ENCODE data around the gene FAXC.

Gene FAXC

DNA sequence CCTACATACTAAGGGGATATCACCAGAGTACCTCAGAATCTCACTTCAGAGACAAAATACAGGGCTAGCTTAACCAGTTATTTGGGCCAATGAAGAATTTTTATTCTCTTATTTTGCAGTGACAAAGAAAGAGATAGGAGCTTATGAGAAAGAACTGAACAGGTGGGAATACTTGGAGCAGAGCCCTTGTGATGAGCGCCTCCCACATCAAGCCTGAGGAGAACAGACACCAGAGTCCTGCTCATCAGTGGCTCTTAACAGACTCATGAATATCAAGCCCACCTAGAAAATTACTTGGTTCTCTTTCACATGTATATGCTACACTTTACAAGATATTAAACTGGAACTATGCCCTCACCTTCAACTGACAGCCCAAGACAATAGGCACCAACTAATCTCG is 99.0 kb downstream of the FAXC start:
- Histone ChIP-seq H3K27me3 (replicated peaks; ENCODE audit: control insufficient read depth, insufficient read depth, low read length) (peaks cover 3% of the 10 kb centered on the region), H3K4me3 (replicated peaks; ENCODE audit: low read depth, low read length) (no peak overlapping the region), H3K36me3 (ENCODE audit: control insufficient read depth, insufficient read depth, low read length) (no peaks in the 10 kb centered on the region)
- DNase-seq (ENCODE audit: extremely low read depth, insufficient read length) = no peak
- TF ChIP-seq CTCF (IDR thresholded peaks at IDR 0.05; ENCODE audit: insufficient read depth, low read length, poor library complexity, severe bottlenecking) = no peak

GRCh38 chr6:99246602-99247001 is 102.9 kb downstream of the FAXC start:
- no peaks in the 10 kb centered on the region for H3K36me3 ChIP-seq (ENCODE audit: control insufficient read depth, insufficient read depth, low read length)
- no peak for TF ChIP-seq CTCF (IDR thresholded peaks at IDR 0.05; ENCODE audit: insufficient read depth, low read length, poor library complexity, severe bottlenecking)
- DNase-seq (ENCODE audit: extremely low read depth, insufficient read length) = no peak
- H3K4me3 ChIP-seq (replicated peaks; ENCODE audit: low read depth, low read length) = no peak overlapping the region
- no peaks in the 10 kb centered on the region; the same call in none of the 2 replicates for H3K27me3 ChIP-seq (replicated peaks; ENCODE audit: control insufficient read depth, insufficient read depth, low read length)

GRCh38 chr6:99241905-99242534 is 107.5 kb downstream of the FAXC start:
- DNase-seq (ENCODE audit: extremely low read depth, insufficient read length) = no peak
- peak; percentile 48 for TF ChIP-seq CTCF (IDR thresholded peaks at IDR 0.05; ENCODE audit: insufficient read depth, low read length, poor library complexity, severe bottlenecking)

GRCh38 chr6:99236010-99236409 is 113.5 kb downstream of the FAXC start:
- Histone ChIP-seq H3K27me3 (replicated peaks; ENCODE audit: control insufficient read depth, insufficient read depth, low read length) (no peaks in the 10 kb centered on the region), H3K36me3 (ENCODE audit: control insufficient read depth, insufficient read depth, low read length) (no peaks in the 10 kb centered on the region), H3K4me3 (replicated peaks; ENCODE audit: low read depth, low read length) (no peak overlapping the region)
- no peak for TF ChIP-seq CTCF (IDR thresholded peaks at IDR 0.05; ENCODE audit: insufficient read depth, low read length, poor library complexity, severe bottlenecking)
- DNase-seq (ENCODE audit: extremely low read depth, insufficient read length) = no peak

More at GRCh38 chr6:99241905-99242534, 107.5 kb downstream of the FAXC start:
- Histone ChIP-seq H3K27me3 (replicated peaks; ENCODE audit: control insufficient read depth, insufficient read depth, low read length) (no peaks in the 10 kb centered on the region; the same call in 1 of the 2 replicates), H3K4me3 (replicated peaks; ENCODE audit: low read depth, low read length) (no peak overlapping the region), H3K36me3 (ENCODE audit: control insufficient read depth, insufficient read depth, low read length) (no peaks in the 10 kb centered on the region)

DNA sequence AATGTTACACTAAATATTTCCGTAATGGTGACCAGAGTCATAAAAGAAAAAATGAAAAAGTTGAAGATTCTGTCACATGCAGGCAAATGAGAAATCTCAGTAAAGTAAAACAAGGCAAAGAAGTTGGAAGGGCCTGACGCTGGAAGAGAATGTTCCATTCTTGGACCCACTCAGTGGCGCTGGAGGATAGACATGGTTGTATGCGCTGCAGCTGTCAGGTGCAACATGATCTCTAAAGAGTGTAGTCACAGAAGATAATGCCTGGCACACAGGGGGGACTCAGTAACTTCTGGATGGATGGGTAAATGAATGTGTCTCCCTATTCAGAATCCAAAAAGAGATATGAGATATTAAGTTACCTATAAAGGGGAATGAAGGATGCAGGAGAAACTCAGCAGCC is 116.3 kb downstream of the FAXC start:
- no peak for DNase-seq (ENCODE audit: extremely low read depth, insufficient read length)
- no peaks in the 10 kb centered on the region for H3K27me3 ChIP-seq (replicated peaks; ENCODE audit: control insufficient read depth, insufficient read depth, low read length)
- no peaks in the 10 kb centered on the region for H3K36me3 ChIP-seq (ENCODE audit: control insufficient read depth, insufficient read depth, low read length)
- no peak overlapping the region for H3K4me3 ChIP-seq (replicated peaks; ENCODE audit: low read depth, low read length)
- no peak for TF ChIP-seq CTCF (IDR thresholded peaks at IDR 0.05; ENCODE audit: insufficient read depth, low read length, poor library complexity, severe bottlenecking)

GRCh38 chr6:99232056-99232455 is 117.4 kb downstream of the FAXC start:
- DNase-seq (ENCODE audit: extremely low read depth, insufficient read length) = no peak
- H3K27me3 ChIP-seq (replicated peaks; ENCODE audit: control insufficient read depth, insufficient read depth, low read length) = no peaks in the 10 kb centered on the region
- H3K36me3 ChIP-seq (ENCODE audit: control insufficient read depth, insufficient read depth, low read length) = no peaks in the 10 kb centered on the region
- no peak overlapping the region for H3K4me3 ChIP-seq (replicated peaks; ENCODE audit: low read depth, low read length)
- TF ChIP-seq CTCF (IDR thresholded peaks at IDR 0.05; ENCODE audit: insufficient read depth, low read length, poor library complexity, severe bottlenecking) = no peak
